Measurements from ENCODE around the gene INTS1.

INTS1 gene

DNA sequence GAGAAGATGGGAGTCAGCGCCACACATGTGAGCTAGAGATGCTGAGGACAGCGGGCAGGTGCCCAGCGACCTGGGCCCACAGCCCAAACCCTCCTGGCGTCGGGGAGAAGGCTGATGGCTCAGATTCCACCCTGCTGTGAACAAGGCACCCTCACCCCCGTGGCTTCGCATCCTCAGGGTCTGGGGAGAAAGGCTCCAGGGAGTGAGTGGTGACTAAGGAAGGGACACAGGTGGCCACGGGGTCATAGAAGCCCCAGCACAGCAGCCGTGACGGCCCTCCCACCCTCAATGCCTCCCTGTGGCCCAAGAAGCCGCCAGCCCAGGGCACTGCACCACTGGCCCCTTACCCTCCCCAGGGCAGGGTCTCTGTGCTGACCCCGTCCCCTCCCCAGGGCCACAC lies 19.6 kb downstream of the INTS1 start:
- no peak for DNase-seq

DNA sequence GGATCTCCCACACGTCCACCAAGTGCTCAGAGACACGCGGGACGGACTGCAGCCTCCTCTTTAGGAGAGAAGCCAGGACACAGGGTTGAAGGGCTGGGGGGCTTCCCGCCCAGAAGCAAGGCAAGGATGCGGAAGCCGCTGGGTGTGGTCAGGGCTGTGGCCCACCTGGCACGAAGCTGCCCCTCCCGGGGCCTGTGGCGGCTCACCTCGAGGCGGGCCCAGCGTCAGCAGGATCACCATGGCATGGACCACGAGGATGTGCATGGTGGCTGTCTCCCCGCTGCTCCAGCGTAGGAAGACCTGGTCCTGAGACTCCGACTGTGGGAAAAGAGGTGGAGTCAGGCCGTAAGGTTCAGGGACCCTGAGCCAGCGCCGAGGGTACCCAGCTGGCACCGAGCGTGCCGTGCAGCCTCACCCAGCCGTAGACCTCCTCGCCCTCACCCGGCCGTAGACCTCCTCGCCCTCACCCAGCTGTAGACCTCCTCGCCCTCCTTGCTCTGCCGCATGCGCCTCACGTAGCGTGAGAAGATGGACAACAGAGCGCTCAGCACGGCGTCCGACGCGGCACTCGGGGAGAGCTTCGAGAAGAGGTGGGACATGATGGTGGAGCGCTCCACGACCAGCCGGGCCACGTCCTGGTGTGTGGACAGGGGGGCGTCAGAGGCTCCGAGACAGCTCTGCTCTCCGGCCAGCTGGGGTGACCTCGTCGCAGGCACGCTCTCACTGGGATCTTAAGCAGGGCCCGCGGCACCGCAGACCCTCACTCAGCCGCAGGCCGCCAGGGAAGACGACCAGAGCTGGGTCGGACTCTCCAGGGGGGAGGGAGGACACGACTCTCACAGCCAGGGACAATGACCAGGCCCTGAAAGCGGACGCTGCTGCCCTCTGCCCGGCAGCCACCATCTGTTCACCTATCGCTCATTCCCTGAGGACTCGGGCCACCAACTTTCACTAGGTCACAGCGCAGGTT lies 20.4 kb downstream of the INTS1 start:
- no peak for DNase-seq

DNA sequence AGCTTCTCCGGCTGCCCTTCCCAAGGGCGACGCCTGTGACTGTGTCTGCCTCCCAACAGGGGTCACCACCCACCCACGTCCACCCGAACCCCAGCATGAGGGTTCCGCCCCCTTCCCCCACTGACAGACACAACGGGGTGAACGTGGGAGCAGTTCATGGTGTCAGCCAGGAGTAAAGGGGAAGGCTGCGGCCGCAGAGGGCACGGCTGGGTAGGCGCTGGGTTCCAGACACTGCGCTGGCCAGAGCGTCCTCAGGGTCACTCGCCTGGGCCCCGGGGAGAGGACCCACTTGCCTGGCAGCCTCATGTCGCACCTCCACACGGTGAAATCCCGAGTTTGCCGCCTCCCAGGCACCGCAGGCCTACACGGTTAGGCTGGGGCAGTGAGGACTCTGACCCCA lies 21.1 kb downstream of the INTS1 start:
- DNase-seq = no peak

DNA sequence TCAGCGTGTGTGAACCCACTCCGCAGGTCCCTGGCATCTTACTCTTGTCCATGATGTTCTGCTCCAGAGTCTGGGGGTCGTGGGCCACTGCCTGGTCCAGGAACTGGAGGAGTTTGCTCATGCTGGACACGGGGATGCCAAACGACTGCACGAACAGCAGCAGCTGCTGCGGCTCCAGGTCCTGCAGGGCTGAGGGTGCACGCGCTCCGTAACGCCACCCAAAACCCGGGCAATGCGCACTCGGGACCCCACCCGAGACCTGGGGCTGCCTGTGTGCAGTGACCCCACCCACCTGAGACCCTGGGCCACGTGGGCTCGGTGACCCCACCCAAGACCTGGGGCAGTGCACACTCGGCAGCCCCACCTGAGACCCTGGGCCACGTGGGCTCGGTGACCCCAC lies 22.9 kb downstream of the INTS1 start:
- no peak for DNase-seq

DNA sequence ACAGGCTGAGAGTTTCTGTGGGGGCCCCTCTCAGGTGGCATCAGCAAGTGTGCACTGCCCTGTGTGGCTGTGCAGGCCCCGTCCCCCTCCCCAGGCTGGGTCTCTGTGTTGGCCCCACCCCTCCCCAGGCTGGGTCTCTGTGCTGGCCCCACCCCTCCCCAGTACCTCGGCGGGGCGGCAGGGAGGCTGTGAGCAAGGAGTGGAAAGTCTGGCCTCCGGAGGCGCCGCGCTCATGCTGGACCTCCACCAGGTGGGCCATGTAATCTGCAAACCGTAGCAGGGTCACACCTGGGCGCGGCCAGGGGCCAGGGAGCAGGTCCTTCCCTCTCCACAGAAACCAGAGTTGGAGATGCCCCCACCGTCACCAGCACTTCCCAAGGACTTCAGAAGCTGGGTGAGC lies 23.5 kb downstream of the INTS1 start:
- DNase-seq = no peak

DNA sequence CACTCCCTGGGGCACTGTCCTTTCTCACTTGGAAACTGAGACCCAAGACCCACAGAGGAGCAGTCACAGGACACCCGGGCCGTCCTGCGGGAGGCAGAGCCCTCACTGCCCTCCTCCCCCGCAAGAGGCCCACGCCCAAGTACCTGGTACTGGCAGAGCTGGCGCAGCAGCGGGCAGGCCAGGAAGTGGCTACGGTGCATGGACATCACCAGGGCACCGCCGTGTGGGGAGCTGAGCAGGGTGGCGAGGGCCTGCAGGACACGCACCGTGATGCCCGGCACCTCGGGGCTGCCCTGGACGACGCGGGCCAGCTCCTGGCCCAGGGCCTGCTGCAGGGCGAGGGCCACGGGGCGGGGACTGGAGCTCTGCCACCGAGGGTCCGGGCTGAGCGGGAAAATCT lies 24.9 kb downstream of the INTS1 start:
- DNase-seq = no peak

DNA sequence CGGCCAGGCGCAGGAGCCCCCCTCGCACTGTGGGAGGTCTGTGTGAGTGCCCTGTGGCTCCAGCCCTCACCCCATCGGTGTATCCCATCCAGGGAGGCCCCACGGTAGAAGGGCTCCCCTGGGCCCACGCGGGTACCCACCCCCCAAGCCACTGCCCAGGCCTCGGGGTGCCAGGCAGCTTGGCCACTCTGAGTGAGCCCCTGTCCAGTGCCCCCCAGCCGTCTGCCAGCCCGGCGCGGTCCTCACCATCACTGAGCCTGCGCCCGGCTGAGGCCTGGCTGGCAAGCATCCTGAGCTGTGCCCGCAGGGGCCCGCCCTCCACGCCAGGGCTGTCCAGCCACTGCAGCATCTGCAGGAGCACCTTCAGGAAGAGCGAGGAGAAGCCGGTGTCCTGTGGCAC lies 25.7 kb downstream of the INTS1 start:
- DNase-seq = no peak

DNA sequence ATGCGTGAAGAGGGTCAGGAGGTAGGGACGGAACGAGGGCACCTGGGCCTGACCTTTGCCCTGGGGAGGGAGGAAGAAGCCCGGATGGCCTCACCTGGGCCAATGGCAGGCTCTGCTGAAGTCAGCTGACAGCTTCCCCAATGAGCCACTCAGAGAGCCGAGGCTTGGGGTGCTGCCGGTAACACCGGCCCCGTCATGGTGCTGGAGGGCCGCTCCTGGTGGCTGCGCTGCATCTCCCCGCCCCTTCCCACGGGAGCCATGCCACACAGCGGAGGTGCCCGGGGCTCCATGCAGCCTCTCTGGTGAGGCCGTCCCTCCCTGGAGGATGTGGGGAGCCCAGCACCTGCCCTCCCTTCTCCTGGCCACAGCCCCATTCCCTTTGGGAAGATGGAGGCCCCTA lies 27.3 kb downstream of the INTS1 start:
- DNase-seq = no peak

DNA sequence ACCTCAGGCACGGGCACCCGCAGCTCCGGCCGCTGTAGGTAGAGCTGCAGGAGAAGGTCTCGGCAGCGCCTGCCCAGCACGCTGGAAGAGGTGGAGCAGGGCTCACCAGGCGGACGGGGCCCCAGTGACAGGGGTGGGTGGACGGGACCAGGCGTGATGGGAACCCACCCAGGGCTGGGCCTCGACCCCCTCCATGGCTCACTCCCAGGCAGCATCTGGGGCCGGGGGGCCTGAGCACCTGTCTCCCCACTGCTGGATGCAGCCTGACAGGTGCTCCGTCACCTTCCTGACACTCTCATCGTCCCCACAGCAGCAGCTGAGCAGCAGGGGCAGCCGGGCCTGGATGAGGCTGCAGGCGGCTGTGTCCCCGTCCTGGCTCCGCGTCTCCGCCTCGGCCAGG lies 28.2 kb downstream of the INTS1 start:
- no peak for DNase-seq

DNA sequence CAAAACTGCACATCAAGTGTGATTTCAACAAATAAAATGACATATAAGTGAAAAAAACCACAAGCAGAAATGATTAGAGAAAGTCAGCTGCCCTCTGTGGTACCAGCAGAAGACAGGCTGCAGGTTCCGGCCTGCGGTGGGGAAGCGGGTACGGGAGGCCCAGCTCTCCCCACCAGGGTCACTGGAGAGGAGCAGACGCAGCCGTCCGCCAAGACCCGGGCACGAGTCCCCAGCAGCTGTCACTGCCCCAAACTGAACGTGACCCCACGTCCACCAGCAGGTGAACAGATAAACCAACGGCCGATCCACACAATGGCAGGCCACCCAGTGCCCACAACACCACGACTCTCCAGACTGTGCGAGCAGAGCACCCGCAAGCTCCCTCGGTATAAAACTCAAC lies 28.8 kb downstream of the INTS1 start:
- no peak for DNase-seq

DNA sequence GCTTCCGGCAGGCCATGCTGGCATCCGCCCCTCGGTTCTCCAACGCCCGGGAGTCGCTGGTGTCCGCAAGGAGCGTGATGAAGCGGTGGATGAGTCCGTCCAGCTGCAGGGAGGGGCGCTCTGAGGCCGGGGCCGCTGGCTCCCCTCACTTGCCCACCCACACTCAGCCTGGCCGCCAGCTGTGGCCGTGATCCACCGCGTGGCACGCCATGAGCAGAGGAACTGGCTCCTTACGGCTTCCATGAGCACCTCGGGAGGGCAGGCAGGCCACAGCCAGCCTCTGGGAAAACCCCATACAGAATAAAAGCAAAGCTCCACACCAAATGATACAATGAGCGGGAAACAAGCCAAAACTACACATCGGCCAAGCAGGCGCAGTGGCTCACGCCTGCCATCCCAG lies 29.5 kb downstream of the INTS1 start:
- DNase-seq = no peak

DNA sequence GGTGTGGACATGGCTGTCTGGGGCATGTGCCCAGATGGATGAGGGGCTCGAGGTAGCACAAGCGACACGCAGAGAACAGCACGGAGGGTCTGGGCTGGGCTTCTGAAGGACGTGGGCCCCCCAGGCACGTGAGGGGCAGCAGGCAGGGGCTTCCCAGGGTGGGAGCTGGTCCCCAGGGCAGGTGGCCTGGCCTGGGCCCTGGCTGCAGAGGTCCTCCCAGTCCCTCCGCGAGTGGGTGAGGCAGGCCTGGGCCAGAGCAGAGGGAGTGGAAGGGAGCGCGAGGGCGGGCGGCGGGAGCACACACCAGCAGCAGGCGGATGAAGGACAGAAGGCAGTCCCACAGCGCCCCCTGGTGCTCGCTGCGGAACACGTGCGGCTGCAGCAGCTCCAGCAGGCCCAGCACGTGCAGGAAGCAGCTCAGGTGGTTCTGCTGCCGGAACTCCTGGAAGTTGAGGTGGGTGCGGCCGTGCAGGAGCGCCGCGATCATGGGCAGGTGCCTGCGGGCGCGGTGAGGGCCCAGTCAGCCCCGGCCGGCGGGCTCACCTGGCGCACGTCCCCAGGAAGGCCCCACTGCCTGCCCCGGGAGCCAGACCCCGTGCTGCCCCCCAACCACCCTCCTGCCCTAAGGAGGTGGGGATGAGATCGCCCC lies 30.2 kb downstream of the INTS1 start:
- peak; percentile 15 to 43 for DNase-seq

DNA sequence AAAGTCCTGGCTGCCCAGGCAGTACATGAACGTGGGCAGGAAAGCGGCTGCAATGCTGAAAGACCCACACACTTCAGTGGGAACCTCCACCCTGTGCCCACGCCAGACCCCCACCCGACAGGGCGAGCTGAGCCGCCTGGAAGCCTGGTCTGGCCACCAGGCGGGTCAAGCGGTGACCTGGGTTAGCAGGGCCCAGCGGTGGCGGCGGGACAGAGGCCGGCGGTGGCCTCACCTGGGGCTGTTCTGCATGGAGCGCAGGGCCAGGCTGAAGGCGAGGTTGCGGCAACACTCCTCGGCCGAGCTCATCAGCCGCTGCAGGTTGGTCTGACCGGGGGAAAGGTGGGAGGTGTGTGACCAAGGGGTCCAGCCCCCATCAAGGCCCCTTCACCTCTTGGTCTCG lies 33.3 kb downstream of the INTS1 start:
- DNase-seq = no peak

DNA sequence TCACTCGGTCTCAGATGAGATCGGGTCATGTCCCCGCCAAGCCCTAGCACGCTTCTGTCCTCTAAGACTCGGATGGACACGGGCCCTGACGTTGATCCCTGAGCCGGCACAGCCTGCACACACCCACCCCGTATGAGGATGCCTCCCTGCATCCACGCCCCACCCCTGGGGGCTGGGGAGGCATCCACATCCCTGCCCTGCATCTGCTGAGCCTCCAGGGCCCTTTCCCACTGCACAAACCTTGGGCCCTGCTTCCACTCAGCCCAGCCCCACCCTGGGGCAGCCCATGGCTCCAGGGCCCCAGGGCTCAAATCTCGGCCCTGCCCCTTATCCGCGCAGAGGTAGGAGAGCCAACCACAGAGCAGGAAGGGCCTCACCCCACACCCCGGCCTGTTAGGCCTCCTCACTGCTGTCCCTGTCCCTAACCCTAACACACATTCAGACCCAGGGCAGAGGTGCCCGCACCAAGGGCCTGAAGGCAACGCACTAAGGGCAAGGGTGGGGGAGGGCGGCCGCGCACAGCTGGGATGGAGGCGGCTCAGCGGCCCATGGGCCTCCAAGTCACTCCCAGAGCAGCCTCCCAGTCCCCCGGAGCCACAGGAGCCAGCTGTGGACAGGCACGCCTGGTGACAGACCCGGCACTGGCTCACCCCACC lies 35.4 kb downstream of the INTS1 start:
- no peak for DNase-seq

DNA sequence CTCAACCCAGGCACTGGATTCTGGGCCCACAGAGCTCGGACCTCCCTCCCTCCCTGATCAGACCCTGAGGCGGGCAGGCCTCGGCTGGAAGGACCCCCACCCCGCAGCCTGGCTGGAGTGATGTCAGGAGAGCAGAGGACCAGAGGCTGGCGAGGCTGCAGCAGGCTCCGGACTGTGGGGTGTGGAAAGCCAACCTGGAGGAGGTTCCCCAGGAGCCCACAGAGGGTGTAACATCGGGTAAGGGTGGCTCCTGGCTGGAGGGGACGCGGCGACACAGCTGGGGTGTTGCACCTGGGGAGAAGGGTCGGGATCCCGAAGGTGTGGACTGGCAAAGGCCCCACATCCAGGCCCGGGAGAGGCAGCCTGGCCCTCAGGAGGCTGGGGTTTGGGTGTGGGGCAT lies 36.0 kb downstream of the INTS1 start:
- no peak for DNase-seq

DNA sequence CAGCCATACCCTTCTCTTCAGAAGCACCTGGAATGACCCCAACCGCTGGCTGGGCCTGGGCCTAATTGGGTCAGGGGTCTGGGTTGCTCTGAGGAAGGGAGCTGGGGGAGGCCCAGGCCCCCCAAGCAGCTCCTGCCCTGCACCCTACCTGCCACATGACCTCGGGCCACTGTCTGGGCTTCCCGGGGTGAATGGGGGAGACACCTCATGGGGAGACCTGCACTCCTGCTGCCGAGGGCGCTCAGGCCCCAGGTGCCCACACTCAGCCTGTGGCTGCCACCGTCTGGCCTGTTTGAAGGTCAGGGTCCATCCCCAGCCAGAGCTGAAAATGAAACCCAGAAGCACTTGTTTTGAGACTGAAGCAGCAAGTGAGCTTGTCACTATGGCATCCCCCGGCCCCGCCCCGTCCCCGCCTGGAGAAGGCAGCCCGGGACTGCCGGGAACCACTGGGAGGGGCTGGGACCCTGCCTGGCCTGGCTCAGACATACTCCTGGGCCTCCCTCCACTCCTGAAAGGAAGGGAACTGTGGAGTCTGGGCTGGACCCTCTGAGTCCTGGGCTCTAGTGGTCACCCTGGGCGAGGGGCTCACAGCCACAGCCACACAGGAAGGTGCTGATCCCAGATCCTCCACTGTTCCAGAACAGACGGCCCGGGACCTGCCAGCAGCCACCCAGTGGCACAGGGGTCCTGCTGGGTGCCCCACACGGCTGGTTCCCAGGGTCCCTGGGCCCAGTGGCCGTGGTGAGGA lies 37.5 kb downstream of the INTS1 start:
- DNase-seq = no peak

DNA sequence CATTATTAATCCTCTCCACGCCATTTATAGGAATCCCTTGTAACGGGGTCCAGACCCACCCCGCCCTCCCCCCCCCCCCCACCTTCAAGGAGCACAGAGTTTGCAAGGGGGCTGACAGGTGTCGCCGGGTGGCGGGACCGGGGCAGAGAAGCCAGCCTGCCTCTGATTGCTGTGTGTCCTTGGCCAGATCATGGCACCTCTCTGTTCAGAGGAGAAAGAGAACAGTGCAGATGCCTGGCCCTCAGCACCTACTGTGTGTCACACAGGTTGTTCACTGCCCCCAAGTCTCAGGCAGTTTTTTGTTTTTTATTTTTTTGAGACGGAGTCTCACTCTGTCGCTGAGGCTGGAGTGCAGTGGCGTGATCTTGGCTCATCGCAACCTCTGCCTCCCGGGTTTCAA lies 39.5 kb downstream of the INTS1 start:
- no peak for DNase-seq

DNA sequence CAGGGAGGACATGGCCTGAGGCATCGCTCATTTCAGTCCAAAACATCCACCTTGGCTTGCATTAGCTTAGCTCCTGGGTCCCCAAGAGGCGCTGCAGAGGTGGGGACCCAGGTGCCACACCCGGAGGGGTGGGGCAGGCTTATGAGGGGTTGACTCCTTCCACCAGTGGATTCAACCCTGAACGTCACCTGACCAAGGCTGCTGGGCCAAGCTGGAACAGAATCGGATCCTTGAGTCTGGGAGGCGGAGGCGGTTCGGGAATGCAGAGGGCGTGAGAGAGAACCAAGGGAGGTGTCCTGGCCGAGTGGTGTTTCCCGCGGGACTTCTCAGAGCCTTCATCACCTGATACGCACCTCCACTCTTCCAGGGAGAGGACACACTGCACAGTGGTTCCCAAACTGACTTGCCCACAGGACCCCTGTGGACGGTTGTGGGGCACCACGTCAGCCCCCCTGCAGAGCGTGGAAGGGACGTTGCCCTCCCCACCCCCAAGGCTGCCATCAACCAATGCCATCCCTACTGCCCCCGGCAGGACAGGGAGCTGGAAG lies 40.4 kb downstream of the INTS1 start:
- DNase-seq = no peak

DNA sequence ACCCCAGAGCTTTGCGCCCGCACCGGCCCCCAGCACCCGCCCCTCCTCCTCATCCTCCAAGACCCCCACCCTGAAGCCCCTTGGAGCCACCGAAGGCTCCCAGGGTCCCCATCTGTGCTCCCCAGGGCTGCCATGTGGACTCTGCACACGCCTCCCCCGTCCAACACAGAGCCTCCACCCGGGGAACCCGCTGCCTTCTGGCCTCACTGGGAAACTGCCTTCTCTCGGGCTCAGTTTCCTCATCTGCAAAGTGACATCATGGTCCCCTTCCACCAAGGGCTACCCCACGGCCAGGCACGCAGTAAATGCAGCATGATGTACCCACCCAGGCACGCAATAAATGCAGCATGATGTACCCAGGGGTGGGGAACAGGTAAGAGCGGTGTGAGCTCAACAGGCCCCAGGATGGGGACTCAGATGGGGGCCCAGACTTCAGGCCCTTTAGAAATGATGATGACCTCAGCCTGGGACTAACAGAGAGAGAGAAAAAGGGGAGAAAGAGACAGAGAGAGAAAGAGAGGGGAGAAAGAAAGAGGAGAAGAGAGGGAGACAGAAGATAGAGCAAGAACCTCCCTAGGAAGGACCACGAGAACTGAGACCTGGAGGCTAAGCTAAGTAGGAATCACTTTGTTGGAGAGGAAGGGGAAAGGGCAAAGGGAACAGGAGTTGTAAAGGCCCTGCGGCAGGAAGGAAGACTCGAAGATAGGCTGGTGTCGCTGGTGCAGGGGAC lies 42.4 kb downstream of the INTS1 start:
- DNase-seq = no peak

DNA sequence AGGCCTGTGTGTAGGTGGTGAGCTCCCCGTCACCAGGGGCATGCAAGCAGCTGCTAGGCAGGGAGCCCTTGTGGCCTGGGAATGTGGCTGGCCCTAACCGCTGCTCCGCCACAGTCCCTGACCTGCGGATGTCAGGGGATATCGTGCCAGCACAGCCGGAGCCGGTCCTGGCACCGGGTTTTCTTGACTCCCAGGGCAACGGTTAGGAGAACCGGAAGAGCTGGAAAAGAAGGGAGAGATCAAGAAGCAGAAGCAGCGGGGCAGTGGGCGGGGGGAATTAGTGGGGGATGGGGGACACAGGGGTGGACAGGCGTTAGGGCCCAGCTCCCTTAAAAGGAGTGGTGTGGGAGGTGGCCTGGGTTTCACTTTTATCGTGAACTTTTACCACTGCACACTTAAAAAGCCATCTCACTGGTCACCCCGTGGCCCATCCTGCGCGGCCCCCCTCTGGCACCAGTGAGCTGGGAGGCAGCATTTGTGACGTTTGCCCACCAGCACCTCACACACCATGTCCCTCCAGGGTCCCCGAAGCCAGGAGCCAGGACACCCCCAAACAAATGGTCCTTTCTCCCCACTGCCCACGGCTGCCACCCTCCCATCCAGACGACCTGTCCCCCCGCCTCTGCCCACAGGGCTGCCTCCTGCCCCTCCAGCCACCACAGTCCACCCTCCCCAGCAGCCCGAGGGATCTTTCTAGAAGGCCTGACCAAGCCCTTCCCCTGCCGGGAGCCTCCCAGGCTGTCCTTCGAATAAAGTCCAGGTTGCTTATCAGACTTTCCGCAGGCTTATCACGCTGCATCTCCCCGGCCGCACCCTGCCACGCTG lies 43.2 kb downstream of the INTS1 start:
- DNase-seq = no peak
